ENCODE results near the gene NELL1.

The NELL1 gene

GRCh38 chr11:21475276-21475675, 805.9 kb downstream of the NELL1 start:
- no peak for TF ChIP-seq TAF1 (IDR thresholded peaks at IDR 0.05; ENCODE audit: borderline replicate concordance, insufficient read depth, low read length)
- TF ChIP-seq SIN3A (IDR thresholded peaks at IDR 0.05; ENCODE audit: borderline replicate concordance, insufficient read depth, low read length): no peak
- TF ChIP-seq POLR2AphosphoS5 (IDR thresholded peaks at IDR 0.05; ENCODE audit: low read depth, low read length): no peak
- no peak for TF ChIP-seq FOXP2 (optimal IDR thresholded peaks at IDR 0.05; ENCODE audit: borderline replicate concordance, extremely low read depth, extremely low read length, insufficient read depth)
- no peak for TF ChIP-seq REST (IDR thresholded peaks at IDR 0.05; ENCODE audit: insufficient read depth in 1 of 2, low read depth in 2 of 2, low read length in 2 of 2)

GRCh38 chr11:21476588-21476987, 807.2 kb downstream of the NELL1 start:
- no peak for TF ChIP-seq REST (IDR thresholded peaks at IDR 0.05; ENCODE audit: insufficient read depth in 1 of 2, low read depth in 2 of 2, low read length in 2 of 2)
- TF ChIP-seq SIN3A (IDR thresholded peaks at IDR 0.05; ENCODE audit: borderline replicate concordance, insufficient read depth, low read length): no peak
- TF ChIP-seq FOXP2 (optimal IDR thresholded peaks at IDR 0.05; ENCODE audit: borderline replicate concordance, extremely low read depth, extremely low read length, insufficient read depth): no peak
- TF ChIP-seq TAF1 (IDR thresholded peaks at IDR 0.05; ENCODE audit: borderline replicate concordance, insufficient read depth, low read length): no peak
- no peak for TF ChIP-seq POLR2AphosphoS5 (IDR thresholded peaks at IDR 0.05; ENCODE audit: low read depth, low read length)

GRCh38 chr11:21480240-21480639, 810.9 kb downstream of the NELL1 start:
- TF ChIP-seq TAF1 (IDR thresholded peaks at IDR 0.05; ENCODE audit: borderline replicate concordance, insufficient read depth, low read length): no peak

GRCh38 chr11:21481255-21481654, 811.9 kb downstream of the NELL1 start:
- TF ChIP-seq POLR2AphosphoS5 (IDR thresholded peaks at IDR 0.05; ENCODE audit: low read depth, low read length) (no peak), FOXP2 (optimal IDR thresholded peaks at IDR 0.05; ENCODE audit: borderline replicate concordance, extremely low read depth, extremely low read length, insufficient read depth) (no peak), REST (IDR thresholded peaks at IDR 0.05; ENCODE audit: insufficient read depth in 1 of 2, low read depth in 2 of 2, low read length in 2 of 2) (no peak), SIN3A (IDR thresholded peaks at IDR 0.05; ENCODE audit: borderline replicate concordance, insufficient read depth, low read length) (no peak), TAF1 (IDR thresholded peaks at IDR 0.05; ENCODE audit: borderline replicate concordance, insufficient read depth, low read length) (no peak)

- TF ChIP-seq REST (IDR thresholded peaks at IDR 0.05; ENCODE audit: insufficient read depth in 1 of 2, low read depth in 2 of 2, low read length in 2 of 2) (no peak), POLR2AphosphoS5 (IDR thresholded peaks at IDR 0.05; ENCODE audit: low read depth, low read length) (no peak), FOXP2 (optimal IDR thresholded peaks at IDR 0.05; ENCODE audit: borderline replicate concordance, extremely low read depth, extremely low read length, insufficient read depth) (no peak), TAF1 (IDR thresholded peaks at IDR 0.05; ENCODE audit: borderline replicate concordance, insufficient read depth, low read length) (no peak), SIN3A (IDR thresholded peaks at IDR 0.05; ENCODE audit: borderline replicate concordance, insufficient read depth, low read length) (no peak)
These were observed 814.7 kb downstream of the NELL1 start for GRCh38 chr11:21484039-21484438.
